OCI-LY1 (cell line): ENCODE results near the gene COA3.
"Not testable (repeated sequence)": the region's sequence is repeated elsewhere in the genome, so short reads cannot be mapped to it uniquely, and the experiment has no call there.

Source experiments
- H2AFZ ChIP-seq: fragments of 200-600 bp; sonication (generic), shearing (Covaris generic); 2 replicates; pipeline ENCODE4 v1.6.0; 2014; ENCODE audit warnings: antibody characterized with exemption, mild to moderate bottlenecking, low read length
- H3F3A ChIP-seq: fragments of 200-600 bp; sonication (generic), shearing (Covaris generic); 2 replicates; pipeline ENCODE4 v1.6.0; 2014; ENCODE audit warnings: mild to moderate bottlenecking, antibody characterized with exemption, low read length, moderate library complexity; ENCODE audit not compliant: insufficient read depth
- H3K27ac ChIP-seq: fragments of 200-600 bp; sonication (generic); 2 replicates; pipeline ENCODE4 v1.5.1; 2014; ENCODE audit warnings: low read length, mixed run types, mild to moderate bottlenecking, low read depth; ENCODE audit not compliant: poor library complexity, severe bottlenecking
- H3K27me3 ChIP-seq: fragments of 200-600 bp; sonication (generic); 2 replicates; pipeline ENCODE4 v1.6.0; 2014; ENCODE audit warnings: antibody characterized with exemption, mild to moderate bottlenecking, low read length, moderate library complexity; ENCODE audit not compliant: insufficient read depth
- H3K36me3 ChIP-seq: fragments of 200-600 bp; sonication (generic); 2 replicates; pipeline ENCODE4 v1.6.1; 2014; ENCODE audit warnings: mild to moderate bottlenecking, antibody characterized with exemption, low read length, moderate library complexity, mixed read lengths; ENCODE audit not compliant: insufficient read depth
- H3K4me1 ChIP-seq: fragments of 200-600 bp; sonication (generic); 2 replicates; pipeline ENCODE4 v1.5.1; 2014; ENCODE audit warnings: mild to moderate bottlenecking, low read length, moderate library complexity; ENCODE audit not compliant: insufficient read depth, severe bottlenecking
- H3K4me2 ChIP-seq: fragments of 200-600 bp; sonication (generic), shearing (Covaris generic); 2 replicates; pipeline ENCODE4 v1.6.1; 2014; ENCODE audit warnings: low read length
- H3K4me3 ChIP-seq: fragments of 200-600 bp; sonication (generic); 2 replicates; pipeline ENCODE4 v1.5.1; 2014; ENCODE audit warnings: low read length, low read depth, mild to moderate bottlenecking, mixed read lengths; ENCODE audit not compliant: poor library complexity, severe bottlenecking
- H3K79me2 ChIP-seq: fragments of 200-600 bp; shearing (Covaris generic); 2 replicates; pipeline ENCODE4 v1.6.1; 2016; ENCODE audit warnings: mixed run types, low read length, mixed read lengths; ENCODE audit not compliant: insufficient read depth
- H3K9ac ChIP-seq: fragments of 200-600 bp; sonication (generic), shearing (Covaris generic); 2 replicates; pipeline ENCODE4 v1.6.1; 2014; ENCODE audit warnings: mild to moderate bottlenecking, low read length, mixed read lengths
- H3K9me2 ChIP-seq: fragments of 200-600 bp; sonication (generic), shearing (Covaris generic); 2 replicates; pipeline ENCODE4 v1.6.1; 2014; ENCODE audit warnings: low read depth, mild to moderate bottlenecking, low read length, mixed read lengths
- H3K9me3 ChIP-seq: fragments of 200-600 bp; shearing (Covaris generic); 2 replicates; pipeline ENCODE4 v1.6.1; 2014; ENCODE audit warnings: low read length, mixed read lengths
- H4K20me1 ChIP-seq: fragments of 200-600 bp; sonication (generic), shearing (Covaris generic); 2 replicates; pipeline ENCODE4 v1.6.0; 2016; ENCODE audit warnings: mild to moderate bottlenecking, low read length; ENCODE audit not compliant: insufficient read depth
- CTCF ChIP-seq: fragments of 200-600 bp; sonication (generic), shearing (Covaris generic); IDR thresholded peaks from 2 replicates; pipeline ENCODE4 v1.5.1; 2017; ENCODE audit warnings: mild to moderate bottlenecking, antibody characterized with exemption, low read length, moderate library complexity, mixed read lengths
- EZH2 ChIP-seq: fragments of 200-600 bp; sonication (generic), shearing (Covaris generic); IDR thresholded peaks from 2 replicates; pipeline ENCODE4 v1.8.0; 2017; ENCODE audit warnings: borderline replicate concordance, mixed run types, mild to moderate bottlenecking, antibody characterized with exemption, low read length, moderate library complexity, mixed read lengths

Gene COA3

GRCh38 chr17:42773290-42774035, 25.0 kb downstream of the COA3 start, which contains the start of gene VPS25:
Gene VPS25, plus strand, starts transcription at chr17:42773449. Its CDS starts 27 bp downstream, at chr17:42773476.
- Histone ChIP-seq H4K20me1 (no peaks in the 10 kb centered on the region), H3K36me3 (peaks cover 30% of the 10 kb centered on the region), H3K9me2 (no peaks in the 10 kb centered on the region), H3K4me2 (peak within 1 kb of the TSS; percentile 68), H3F3A (no peaks in the 10 kb centered on the region), H3K27me3 (no peaks in the 10 kb centered on the region), H3K27ac (no peak within 1 kb of the TSS), H3K4me3 (peak within 1 kb of the TSS; percentile 96), H3K79me2 (no peaks in the 10 kb centered on the region), H3K4me1 (peaks cover 15% of the 10 kb centered on the region), H3K9me3 (no peaks in the 10 kb centered on the region), H3K9ac (peak within 1 kb of the TSS; percentile 95), H2AFZ (peak within 1 kb of the TSS; percentile 98)
- TF ChIP-seq EZH2 (no peak), CTCF (peak; percentile 16; the same call in 1 of the 2 replicates)

- peaks cover 15% of the 10 kb centered on the region for H3K4me1 ChIP-seq
- no peaks in the 10 kb centered on the region for H3K9me2 ChIP-seq
- no peaks in the 10 kb centered on the region for H3K79me2 ChIP-seq
- no peaks in the 10 kb centered on the region for H3F3A ChIP-seq
- no peak for TF ChIP-seq EZH2
- no peak for TF ChIP-seq CTCF
- peak overlapping the region; percentile 95 for H3K9ac ChIP-seq
- no peaks in the 10 kb centered on the region for H4K20me1 ChIP-seq
- no peaks in the 10 kb centered on the region for H3K27me3 ChIP-seq
- H3K36me3 ChIP-seq: peaks cover 25% of the 10 kb centered on the region
- peak overlapping the region; percentile 98 for H2AFZ ChIP-seq
- H3K27ac ChIP-seq: no peak overlapping the region
- H3K4me2 ChIP-seq: peak overlapping the region; percentile 68
- H3K9me3 ChIP-seq: no peaks in the 10 kb centered on the region
- peak overlapping the region; percentile 96 for H3K4me3 ChIP-seq
Measured at GRCh38 chr17:42772945-42773289, 25.6 kb downstream of the COA3 start.

- not testable (repeated sequence) for H3K9me2 ChIP-seq, H3K79me2 ChIP-seq, H3K9me3 ChIP-seq, H3F3A ChIP-seq, H3K9ac ChIP-seq, H3K27me3 ChIP-seq, H3K36me3 ChIP-seq, H3K4me2 ChIP-seq, H3K27ac ChIP-seq, H4K20me1 ChIP-seq, H2AFZ ChIP-seq, H3K4me3 ChIP-seq
- H3K4me1 ChIP-seq: peaks cover 15% of the 10 kb centered on the region
Measured at GRCh38 chr17:42769964-42770363, 28.5 kb downstream of the COA3 start.

GRCh38 chr17:42768006-42768405, 30.5 kb downstream of the COA3 start:
- H3K4me2 ChIP-seq, H3K9me3 ChIP-seq, H2AFZ ChIP-seq, H3K27ac ChIP-seq, H3F3A ChIP-seq, H3K9me2 ChIP-seq, H3K27me3 ChIP-seq, H3K4me1 ChIP-seq, H3K4me3 ChIP-seq, H4K20me1 ChIP-seq, H3K9ac ChIP-seq, H3K79me2 ChIP-seq, H3K36me3 ChIP-seq: not testable (repeated sequence)
